ENCODE measurements around the gene MAP2K5.

DNA sequence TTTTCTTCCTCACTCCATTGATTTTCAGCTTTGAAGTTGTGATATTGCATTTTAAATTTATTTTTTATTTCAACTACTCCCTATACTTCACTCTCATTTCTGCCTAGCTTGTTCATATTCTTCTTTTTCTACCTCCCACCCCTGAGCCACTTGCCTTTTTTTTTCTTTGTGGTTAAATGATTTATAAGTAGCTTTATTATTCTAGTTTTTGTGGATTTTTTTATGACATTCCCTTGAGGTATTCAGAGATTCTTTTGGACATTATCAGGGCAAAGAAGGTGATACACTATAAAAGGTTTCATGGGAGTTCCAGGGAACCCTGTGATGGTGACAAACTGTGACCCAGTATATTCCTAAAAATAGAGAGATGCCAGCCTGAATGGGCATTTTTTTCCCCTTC is 18.3 kb upstream of the MAP2K5 start:
- TF ChIP-seq SREBF2 (IDR thresholded peaks at IDR 0.05; ENCODE audit: low read length) (no peak), MYC (IDR thresholded peaks at IDR 0.05; ENCODE audit: insufficient read depth, insufficient read length, insufficient replicate concordance, low read length, severe bottlenecking) (no peak), NRF1 (conservative IDR thresholded peaks at IDR 0.05; ENCODE audit: low read depth, low read length) (no peak), POLR2A (IDR thresholded peaks at IDR 0.05; ENCODE audit: low read depth, low read length) (no peak), BRCA1 (IDR thresholded peaks at IDR 0.05; ENCODE audit: low read depth, low read length) (no peak), SP1 (IDR thresholded peaks at IDR 0.05; ENCODE audit: low read depth, low read length) (no peak)
- TF ChIP-seq, protein P1, sequence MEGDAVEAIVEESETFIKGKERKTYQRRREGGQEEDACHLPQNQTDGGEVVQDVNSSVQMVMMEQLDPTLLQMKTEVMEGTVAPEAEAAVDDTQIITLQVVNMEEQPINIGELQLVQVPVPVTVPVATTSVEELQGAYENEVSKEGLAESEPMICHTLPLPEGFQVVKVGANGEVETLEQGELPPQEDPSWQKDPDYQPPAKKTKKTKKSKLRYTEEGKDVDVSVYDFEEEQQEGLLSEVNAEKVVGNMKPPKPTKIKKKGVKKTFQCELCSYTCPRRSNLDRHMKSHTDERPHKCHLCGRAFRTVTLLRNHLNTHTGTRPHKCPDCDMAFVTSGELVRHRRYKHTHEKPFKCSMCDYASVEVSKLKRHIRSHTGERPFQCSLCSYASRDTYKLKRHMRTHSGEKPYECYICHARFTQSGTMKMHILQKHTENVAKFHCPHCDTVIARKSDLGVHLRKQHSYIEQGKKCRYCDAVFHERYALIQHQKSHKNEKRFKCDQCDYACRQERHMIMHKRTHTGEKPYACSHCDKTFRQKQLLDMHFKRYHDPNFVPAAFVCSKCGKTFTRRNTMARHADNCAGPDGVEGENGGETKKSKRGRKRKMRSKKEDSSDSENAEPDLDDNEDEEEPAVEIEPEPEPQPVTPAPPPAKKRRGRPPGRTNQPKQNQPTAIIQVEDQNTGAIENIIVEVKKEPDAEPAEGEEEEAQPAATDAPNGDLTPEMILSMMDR (IDR thresholded peaks at IDR 0.05 in 2 of 3, conservative IDR thresholded peaks at IDR 0.05 in 1 of 3; ENCODE audit: control insufficient read depth in 2 of 3, extremely low read depth in 1 of 3, insufficient read depth in 1 of 3, low read depth in 3 of 3, low read length in 3 of 3) = no peak

Data from GM12878 (cell line).